Measurements from ENCODE around the gene WFDC1. TPM values are rescaled to one million over a fixed set of nuclear protein-coding genes. Genes with fewer than 3 reads are reported as not detected.
"Not testable (repeated sequence)": the region's sequence is repeated elsewhere in the genome, so short reads cannot be mapped to it uniquely, and the experiment has no call there.

The WFDC1 gene
- total RNA-seq, 4 donors from 2014 or later: 0.77 to 13.3 (median 5.7) TPM

DNA sequence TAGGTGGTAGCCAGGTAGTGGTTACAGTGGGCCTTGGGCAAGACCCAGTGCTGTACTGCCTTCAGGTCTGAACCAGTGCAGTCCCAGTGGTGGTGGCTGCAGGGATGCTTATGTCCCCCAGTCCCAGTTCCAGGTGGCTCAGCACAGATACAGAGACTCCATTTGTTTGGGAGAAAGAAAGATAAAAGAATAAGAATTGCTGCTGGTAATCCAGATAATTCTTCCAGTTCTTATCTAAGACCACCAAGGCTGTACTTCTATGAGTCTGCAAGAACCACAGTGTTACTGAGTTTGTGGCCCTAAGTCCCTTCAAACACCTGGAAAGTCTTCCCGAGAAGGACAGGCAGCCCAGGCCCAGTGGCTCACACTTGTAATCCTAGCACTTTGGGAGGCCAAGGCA is 39.8 kb downstream of the WFDC1 start:
- TF ChIP-seq, protein P1, sequence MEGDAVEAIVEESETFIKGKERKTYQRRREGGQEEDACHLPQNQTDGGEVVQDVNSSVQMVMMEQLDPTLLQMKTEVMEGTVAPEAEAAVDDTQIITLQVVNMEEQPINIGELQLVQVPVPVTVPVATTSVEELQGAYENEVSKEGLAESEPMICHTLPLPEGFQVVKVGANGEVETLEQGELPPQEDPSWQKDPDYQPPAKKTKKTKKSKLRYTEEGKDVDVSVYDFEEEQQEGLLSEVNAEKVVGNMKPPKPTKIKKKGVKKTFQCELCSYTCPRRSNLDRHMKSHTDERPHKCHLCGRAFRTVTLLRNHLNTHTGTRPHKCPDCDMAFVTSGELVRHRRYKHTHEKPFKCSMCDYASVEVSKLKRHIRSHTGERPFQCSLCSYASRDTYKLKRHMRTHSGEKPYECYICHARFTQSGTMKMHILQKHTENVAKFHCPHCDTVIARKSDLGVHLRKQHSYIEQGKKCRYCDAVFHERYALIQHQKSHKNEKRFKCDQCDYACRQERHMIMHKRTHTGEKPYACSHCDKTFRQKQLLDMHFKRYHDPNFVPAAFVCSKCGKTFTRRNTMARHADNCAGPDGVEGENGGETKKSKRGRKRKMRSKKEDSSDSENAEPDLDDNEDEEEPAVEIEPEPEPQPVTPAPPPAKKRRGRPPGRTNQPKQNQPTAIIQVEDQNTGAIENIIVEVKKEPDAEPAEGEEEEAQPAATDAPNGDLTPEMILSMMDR (IDR thresholded peaks at IDR 0.05): no peak
- TF ChIP-seq POLR2A (IDR thresholded peaks at IDR 0.05): no peak
- Histone ChIP-seq H3K4me3 (no peak overlapping the region), H3K27me3 (no peaks in the 10 kb centered on the region), H3K27ac (no peak overlapping the region), H3K36me3 (no peaks in the 10 kb centered on the region), H3K4me1 (no peaks in the 10 kb centered on the region), H3K9me3 (no peaks in the 10 kb centered on the region)
- intact Hi-C loops (cut with DNase I; ENCODE audit: low total_unique reads): no loop called here
- no peak for DNase-seq

DNA sequence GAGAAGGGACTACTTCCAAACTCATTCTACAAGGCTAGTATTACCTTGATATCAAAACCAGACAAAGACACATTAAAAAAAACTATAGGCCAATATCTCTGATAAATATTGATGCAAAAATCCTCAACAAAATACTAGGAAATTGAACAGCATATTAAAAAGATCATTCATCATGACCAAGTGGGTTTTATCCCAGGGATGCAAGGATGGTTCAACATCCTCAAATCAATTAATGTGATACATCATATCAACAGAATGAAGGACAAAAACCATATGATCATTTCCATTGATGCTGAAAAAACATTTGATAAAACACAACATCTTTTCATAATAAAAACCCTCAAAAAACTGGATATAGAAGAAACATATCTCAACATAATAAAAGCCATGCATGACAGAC is 42.6 kb downstream of the WFDC1 start:
- DNase-seq; H3K27me3 ChIP-seq; H3K4me1 ChIP-seq; H3K36me3 ChIP-seq; H3K9me3 ChIP-seq; H3K4me3 ChIP-seq; intact Hi-C loops (cut with DNase I; ENCODE audit: low total_unique reads); H3K27ac ChIP-seq: not testable (repeated sequence)

DNA sequence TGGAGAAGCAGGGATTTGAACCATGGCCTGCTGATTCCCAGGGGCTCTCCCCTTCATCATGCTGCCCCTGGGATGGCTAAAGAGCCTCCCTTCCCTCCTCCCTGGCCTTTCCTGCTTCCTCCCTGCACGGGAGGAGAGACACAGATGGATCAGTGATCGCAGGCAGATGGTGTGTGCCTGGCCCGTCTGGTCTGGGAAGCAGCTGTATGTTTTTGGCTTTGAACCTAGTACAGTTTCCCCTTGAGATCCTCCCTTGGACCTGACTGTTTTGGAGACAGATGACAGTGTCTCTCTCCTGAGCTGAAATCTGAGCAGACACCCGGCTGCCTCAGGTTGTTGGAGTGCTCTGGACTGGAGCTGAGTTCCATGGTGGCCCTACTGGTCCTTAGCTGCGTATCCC is 44.6 kb downstream of the WFDC1 start:
- Histone ChIP-seq H3K4me1 (no peaks in the 10 kb centered on the region), H3K36me3 (no peaks in the 10 kb centered on the region), H3K4me3 (no peak overlapping the region), H3K27ac (no peak overlapping the region), H3K27me3 (no peaks in the 10 kb centered on the region), H3K9me3 (no peaks in the 10 kb centered on the region)
- TF ChIP-seq POLR2A (IDR thresholded peaks at IDR 0.05): no peak
- TF ChIP-seq, protein P1 (IDR thresholded peaks at IDR 0.05): no peak
- DNase-seq: no peak
- intact Hi-C loops (cut with DNase I; ENCODE audit: low total_unique reads): no loop called here

DNA sequence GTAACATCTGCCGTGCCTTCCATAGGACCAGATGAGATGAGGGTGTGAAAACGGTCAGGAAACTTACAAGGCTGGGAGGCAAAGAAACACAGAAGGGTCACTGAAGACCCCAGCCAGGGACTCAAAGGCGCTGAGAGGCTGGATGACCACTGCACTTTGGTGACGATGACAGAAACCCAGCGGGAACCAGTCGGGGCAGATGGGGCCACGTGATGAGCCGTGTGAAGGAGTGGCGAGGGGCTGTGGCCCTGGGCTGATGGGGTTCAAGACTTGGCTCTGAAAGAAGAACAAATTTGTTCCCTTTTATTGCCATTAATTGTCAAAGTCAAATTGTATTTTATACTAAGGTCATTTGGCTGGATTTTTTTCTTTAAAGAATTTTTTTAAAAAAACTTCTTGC is 45.1 kb downstream of the WFDC1 start:
- no peak overlapping the region for H3K27ac ChIP-seq
- DNase-seq: no peak
- H3K27me3 ChIP-seq: no peaks in the 10 kb centered on the region
- H3K9me3 ChIP-seq: no peaks in the 10 kb centered on the region
- H3K36me3 ChIP-seq: no peaks in the 10 kb centered on the region
- no peak overlapping the region for H3K4me3 ChIP-seq
- intact Hi-C loops (cut with DNase I; ENCODE audit: low total_unique reads): no loop called here
- H3K4me1 ChIP-seq: no peaks in the 10 kb centered on the region
- no peak for TF ChIP-seq POLR2A (IDR thresholded peaks at IDR 0.05)
- TF ChIP-seq, protein P1 (IDR thresholded peaks at IDR 0.05): no peak

DNA sequence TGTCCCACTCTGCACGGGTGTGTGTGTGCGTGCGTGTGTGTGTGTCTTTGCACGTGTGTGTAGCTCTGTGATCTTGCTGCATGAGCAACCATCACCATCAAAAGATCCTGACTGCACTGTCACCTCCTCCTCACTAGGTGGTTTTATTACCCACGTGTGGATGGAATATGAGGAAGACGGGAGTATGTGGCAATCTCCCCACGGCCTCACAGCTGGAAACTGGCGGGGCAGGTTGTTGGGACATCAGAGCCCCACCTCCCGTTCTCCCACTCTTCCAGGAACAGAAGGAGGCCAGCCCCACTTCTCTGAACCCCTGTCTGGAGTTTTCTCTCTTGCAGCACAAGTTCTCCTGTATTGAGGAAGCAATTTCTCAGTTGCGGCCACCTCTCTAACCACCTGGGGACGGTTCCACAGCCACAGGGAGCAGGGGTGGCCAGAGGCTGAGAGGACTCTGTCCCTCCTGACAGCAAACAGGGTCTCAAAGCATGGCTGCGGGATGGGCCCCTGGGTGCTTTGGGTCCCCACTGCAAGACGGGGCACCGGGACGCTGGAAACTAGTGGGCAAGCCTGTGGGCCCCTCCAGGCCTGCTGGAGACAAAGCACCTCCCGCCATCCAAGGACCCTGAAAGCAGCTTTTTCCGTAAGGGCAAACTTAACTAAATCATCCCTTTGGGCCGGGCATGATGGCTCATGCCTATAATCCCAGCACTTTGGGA is 45.8 kb downstream of the WFDC1 start:
- no peaks in the 10 kb centered on the region for H3K36me3 ChIP-seq
- no peak for TF ChIP-seq POLR2A (IDR thresholded peaks at IDR 0.05)
- TF ChIP-seq, protein P1 (IDR thresholded peaks at IDR 0.05): no peak
- intact Hi-C loops (cut with DNase I; ENCODE audit: low total_unique reads): no loop called here
- no peaks in the 10 kb centered on the region for H3K4me1 ChIP-seq
- H3K4me3 ChIP-seq: no peak overlapping the region
- no peak for DNase-seq
- no peaks in the 10 kb centered on the region for H3K9me3 ChIP-seq
- H3K27me3 ChIP-seq: no peaks in the 10 kb centered on the region
- H3K27ac ChIP-seq: no peak overlapping the region

Measured in uterus (tissue), 4 donors.